ENCODE data around the gene METRN. TPM values are rescaled to one million over a fixed set of nuclear protein-coding genes. Genes with fewer than 3 reads are reported as not detected.

METRN gene
- total RNA-seq, 1 donor, result 33.3 TPM

- Histone ChIP-seq H3K27me3 (ENCODE audit: insufficient read depth, low read length) (no peaks in the 10 kb centered on the region), H3K36me3 (ENCODE audit: insufficient read depth, low read length) (peaks cover 19% of the 10 kb centered on the region), H3K27ac (ENCODE audit: low read depth, low read length) (no peak overlapping the region), H3K4me1 (ENCODE audit: insufficient read depth, low read length) (peaks cover 12% of the 10 kb centered on the region), H2AFZ (ENCODE audit: low read length) (peak overlapping the region; percentile 22), H3K9me3 (ENCODE audit: low read depth, low read length) (no peaks in the 10 kb centered on the region), H3K4me2 (ENCODE audit: insufficient read depth, low read length) (peak overlapping the region; percentile 88), H3K4me3 (ENCODE audit: insufficient read depth, low read length) (peak overlapping the region; percentile 90), H4K20me1 (ENCODE audit: insufficient read depth, low read length) (peaks cover 4% of the 10 kb centered on the region), H3K79me2 (ENCODE audit: insufficient read depth, low read length) (peaks cover 8% of the 10 kb centered on the region)
- no peak for TF ChIP-seq CTCF (IDR thresholded peaks at IDR 0.05; ENCODE audit: extremely low read depth, low read depth, low read length)
- no peak for DNase-seq (ENCODE audit: insufficient read length, low spot score, missing footprints)
Observed at GRCh38 chr16:739560-740458, 24.9 kb downstream of the METRN start.

GRCh38 chr16:740459-740763 lies 25.5 kb downstream of the METRN start:
- peak; percentile 92 for DNase-seq (ENCODE audit: insufficient read length, low spot score, missing footprints)
- Histone ChIP-seq H2AFZ (ENCODE audit: low read length) (peak overlapping the region; percentile 62), H3K27ac (ENCODE audit: low read depth, low read length) (peak overlapping the region; percentile 63)

GRCh38 chr16:740764-741505 lies 26.0 kb downstream of the METRN start, which contains the start of gene CIAO3:
Gene CIAO3 (minus strand): TSS chr16:740997. CDS start chr16:740985, 12 bp downstream.
- peak within 1 kb of the TSS; percentile 94 for H2AFZ ChIP-seq (ENCODE audit: low read length)
- peaks cover 8% of the 10 kb centered on the region for H3K79me2 ChIP-seq (ENCODE audit: insufficient read depth, low read length)
- H3K27me3 ChIP-seq (ENCODE audit: insufficient read depth, low read length), result no peaks in the 10 kb centered on the region
- peak; percentile 76 for TF ChIP-seq CTCF (IDR thresholded peaks at IDR 0.05; ENCODE audit: extremely low read depth, low read depth, low read length)
- H4K20me1 ChIP-seq (ENCODE audit: insufficient read depth, low read length), result peaks cover 4% of the 10 kb centered on the region
- H3K36me3 ChIP-seq (ENCODE audit: insufficient read depth, low read length), result peaks cover 14% of the 10 kb centered on the region
- peak; percentile 100 for DNase-seq (ENCODE audit: insufficient read length, low spot score, missing footprints)
- H3K4me3 ChIP-seq (ENCODE audit: insufficient read depth, low read length), result peak within 1 kb of the TSS; percentile 90
- peak within 1 kb of the TSS; percentile 88 for H3K4me2 ChIP-seq (ENCODE audit: insufficient read depth, low read length)
- no peaks in the 10 kb centered on the region for H3K9me3 ChIP-seq (ENCODE audit: low read depth, low read length)
- H3K4me1 ChIP-seq (ENCODE audit: insufficient read depth, low read length), result peaks cover 12% of the 10 kb centered on the region
- peak within 1 kb of the TSS; percentile 63 for H3K27ac ChIP-seq (ENCODE audit: low read depth, low read length)

More at GRCh38 chr16:740459-740763, 25.5 kb downstream of the METRN start:
- Histone ChIP-seq H3K4me1 (ENCODE audit: insufficient read depth, low read length) (peaks cover 12% of the 10 kb centered on the region), H4K20me1 (ENCODE audit: insufficient read depth, low read length) (peaks cover 4% of the 10 kb centered on the region), H3K79me2 (ENCODE audit: insufficient read depth, low read length) (peaks cover 8% of the 10 kb centered on the region), H3K4me2 (ENCODE audit: insufficient read depth, low read length) (peak overlapping the region; percentile 88), H3K9me3 (ENCODE audit: low read depth, low read length) (no peaks in the 10 kb centered on the region), H3K27me3 (ENCODE audit: insufficient read depth, low read length) (no peaks in the 10 kb centered on the region), H3K36me3 (ENCODE audit: insufficient read depth, low read length) (peaks cover 19% of the 10 kb centered on the region), H3K4me3 (ENCODE audit: insufficient read depth, low read length) (peak overlapping the region; percentile 90)
- no peak for TF ChIP-seq CTCF (IDR thresholded peaks at IDR 0.05; ENCODE audit: extremely low read depth, low read depth, low read length)

Measured in osteoblast (primary cell).